GM12873 (cell line): Measurements from ENCODE around the gene HPN.
A peak's percentile ranks its signal among the peaks of the same experiment; 100 is the strongest.

ENCODE experiments used
- CTCF ChIP-seq: IDR thresholded peaks from 2 replicates; pipeline ENCODE4 v1.5.1; 2012; ENCODE audit warnings: low read depth, mild to moderate bottlenecking, moderate library complexity, low read length, control low read depth; ENCODE audit not compliant: insufficient read depth; ENCODE audit errors: missing control alignments

Gene HPN

GRCh38 chr19:35040826-35041547 is 534 bp upstream of the HPN start:
- TF ChIP-seq CTCF = no peak

- no peak for TF ChIP-seq CTCF
Observed at GRCh38 chr19:35042056-35042730, 672 bp downstream of the HPN start.

GRCh38 chr19:35042954-35043604 is 1.6 kb downstream of the HPN start:
- TF ChIP-seq CTCF = no peak

- TF ChIP-seq CTCF = no peak
Observed at GRCh38 chr19:35043906-35044305, 2.4 kb downstream of the HPN start.

- TF ChIP-seq CTCF = peak; percentile 98
Observed at GRCh38 chr19:35044317-35045117, 3.0 kb downstream of the HPN start.

GRCh38 chr19:35045667-35046300 is 4.3 kb downstream of the HPN start:
- peak; percentile 85 for TF ChIP-seq CTCF
